Heart left ventricle (tissue), 13 donors: ENCODE data around the gene CNOT9.

Experiments
- POLR2A ChIP-seq, 2 donors: fragments of 450-650 bp; IDR thresholded peaks; one replicate each; pipeline ENCODE4 v1.6.1; 2017; ENCODE audit warnings: antibody characterized with exemption in 2 of 2, mild to moderate bottlenecking in 2 of 2, moderate library complexity in 2 of 2
- TF ChIP-seq, protein P1 (sequence below), 12 donors: fragments of 200-600 bp; sonication (generic) in 4 of 12; IDR thresholded peaks; one replicate each; pipeline versions ENCODE4 v1.5.0 to v1.8.0; 2018 to 2022; ENCODE audit warnings: antibody characterized with exemption in 12 of 12, mild to moderate bottlenecking in 5 of 12
- donor health status: ischemic (EF 13 %, LVEDD 7.1; RV severe dilation, severe dysfunction).
- donor health status: DM: no; HTN: yes; CAD: no.
- donor health status: DM: no; HTN: no; CAD: no.
- donor health status: ischemic (EF 25% LVEDD 6.9; RV normal size, moderate dysfunction).
- donor health status: ischemic (EF 25% LVEDD 5.7; RV mildly dilated, moderate dysfunction).
- donor health status: ischemic (EF 35%, LVEDD 5.7; RV mildly dilated, moderate dysfunction).
- donor health status: nonischemic (EF 11% LVEDD 7.7; RV severe dilation, severe dysfunction).
- donor health status: DM: yes; HTN: yes; CAD: no.
- donor health status: PGD.
- donor health status: ischemic (EF 29% LVEDD 5.4; RV normal size, mild dysfunction).
- donor health status: nonischemic (EF 23%, LVEDD 6.1; RV moderate dilation, normal function).

DNA sequence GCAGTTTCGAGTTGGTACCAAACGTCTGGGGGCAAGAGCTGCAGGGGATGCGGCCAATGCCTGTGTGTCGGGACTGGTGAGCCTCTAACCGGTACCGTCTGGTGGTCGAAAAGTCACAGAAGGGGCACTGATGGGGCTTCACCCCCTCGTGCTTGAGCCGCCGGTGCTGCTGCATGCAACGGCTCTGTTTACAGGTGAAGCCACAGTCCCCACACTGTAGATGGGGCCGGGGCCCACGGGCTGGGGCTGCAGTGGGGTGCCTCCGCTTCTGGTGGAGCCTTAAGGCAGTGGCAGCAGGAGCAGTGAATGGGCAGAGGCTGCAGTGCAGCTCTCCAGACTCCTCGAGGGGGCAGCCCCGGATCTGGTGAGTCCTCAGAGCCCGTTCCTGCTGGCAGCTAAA, 74.1 kb downstream of the CNOT9 start:
- TF ChIP-seq, protein P1, sequence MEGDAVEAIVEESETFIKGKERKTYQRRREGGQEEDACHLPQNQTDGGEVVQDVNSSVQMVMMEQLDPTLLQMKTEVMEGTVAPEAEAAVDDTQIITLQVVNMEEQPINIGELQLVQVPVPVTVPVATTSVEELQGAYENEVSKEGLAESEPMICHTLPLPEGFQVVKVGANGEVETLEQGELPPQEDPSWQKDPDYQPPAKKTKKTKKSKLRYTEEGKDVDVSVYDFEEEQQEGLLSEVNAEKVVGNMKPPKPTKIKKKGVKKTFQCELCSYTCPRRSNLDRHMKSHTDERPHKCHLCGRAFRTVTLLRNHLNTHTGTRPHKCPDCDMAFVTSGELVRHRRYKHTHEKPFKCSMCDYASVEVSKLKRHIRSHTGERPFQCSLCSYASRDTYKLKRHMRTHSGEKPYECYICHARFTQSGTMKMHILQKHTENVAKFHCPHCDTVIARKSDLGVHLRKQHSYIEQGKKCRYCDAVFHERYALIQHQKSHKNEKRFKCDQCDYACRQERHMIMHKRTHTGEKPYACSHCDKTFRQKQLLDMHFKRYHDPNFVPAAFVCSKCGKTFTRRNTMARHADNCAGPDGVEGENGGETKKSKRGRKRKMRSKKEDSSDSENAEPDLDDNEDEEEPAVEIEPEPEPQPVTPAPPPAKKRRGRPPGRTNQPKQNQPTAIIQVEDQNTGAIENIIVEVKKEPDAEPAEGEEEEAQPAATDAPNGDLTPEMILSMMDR (IDR thresholded peaks at IDR 0.05) = no peak
- no peak for TF ChIP-seq POLR2A (IDR thresholded peaks at IDR 0.05)
